ENCODE data around the gene UBL4B. TPM values are rescaled to one million over a fixed set of nuclear protein-coding genes. Genes with fewer than 3 reads are reported as not detected.

The UBL4B gene
- polyA plus RNA-seq, 1 donor (not counting 4 experiments of a cell fraction or from before 2014, with no cell fraction given) = not detected

GRCh38 chr1:110159168-110159567 is 46.9 kb downstream of the UBL4B start:
- H3K27me3 ChIP-seq (ENCODE audit: control insufficient read depth, extremely low read depth, insufficient read depth, low read length) = peaks cover 6% of the 10 kb centered on the region
- dilution Hi-C loops (cut with MboI; ENCODE audit: extremely low pct_ligation_motif_present, low sequenced_read_pairs) = no loop called here
- H3K27ac ChIP-seq (ENCODE audit: control insufficient read depth, insufficient read depth, low read length) = no peak overlapping the region
- H2AFZ ChIP-seq (ENCODE audit: control insufficient read depth, low read length) = no peak overlapping the region
- no peak overlapping the region for H3K4me3 ChIP-seq (ENCODE audit: control insufficient read depth in 2 of 3, extremely low read depth in 1 of 3, insufficient read depth in 2 of 3, low read depth in 1 of 3, low read length in 3 of 3)
- no peaks in the 10 kb centered on the region for H3K79me2 ChIP-seq (ENCODE audit: control insufficient read depth, insufficient read depth, low read length)
- no peaks in the 10 kb centered on the region for H3K9me3 ChIP-seq (ENCODE audit: control insufficient read depth, low read depth, low read length)
- H3K36me3 ChIP-seq (ENCODE audit: control insufficient read depth in 2 of 2, extremely low read depth in 1 of 2, insufficient read depth in 2 of 2, low read length in 2 of 2) = no peaks in the 10 kb centered on the region
- H3K9me1 ChIP-seq (ENCODE audit: control insufficient read depth, extremely low read depth, insufficient read depth, low read length) = no peaks in the 10 kb centered on the region
- no peak overlapping the region for H3K9ac ChIP-seq (ENCODE audit: control insufficient read depth, extremely low read depth, insufficient read depth, low read length)
- no peaks in the 10 kb centered on the region for H4K20me1 ChIP-seq (ENCODE audit: control insufficient read depth, extremely low read depth, insufficient read depth, low read length)
- no peak for FAIRE-seq
- no peak for TF ChIP-seq CTCF (optimal IDR thresholded peaks at IDR 0.05 in 1 of 3, IDR thresholded peaks at IDR 0.05 in 1 of 3, conservative IDR thresholded peaks at IDR 0.05 in 1 of 3; ENCODE audit: extremely low read depth in 1 of 3, insufficient read depth in 2 of 3, low read length in 3 of 3)
- TF ChIP-seq EZH2 (IDR thresholded peaks at IDR 0.05; ENCODE audit: low read length) = no peak
- no peak overlapping the region for H3K4me2 ChIP-seq (ENCODE audit: control insufficient read depth, extremely low read depth, insufficient read depth, low read depth, low read length)
- DNase-seq (ENCODE audit: low read depth, low spot score) = no peak
- no peaks in the 10 kb centered on the region for H3K4me1 ChIP-seq (ENCODE audit: control insufficient read depth, extremely low read depth, insufficient read depth, low read length)

- H3K79me2 ChIP-seq (ENCODE audit: control insufficient read depth, insufficient read depth, low read length) = no peaks in the 10 kb centered on the region
- no peak for FAIRE-seq
These were observed 48.4 kb downstream of the UBL4B start for GRCh38 chr1:110160538-110161100.

More at GRCh38 chr1:110160538-110161100, 48.4 kb downstream of the UBL4B start:
- no peaks in the 10 kb centered on the region for H3K9me3 ChIP-seq (ENCODE audit: control insufficient read depth, low read depth, low read length)
- H3K4me1 ChIP-seq (ENCODE audit: control insufficient read depth, extremely low read depth, insufficient read depth, low read length) = no peaks in the 10 kb centered on the region
- no peak overlapping the region for H3K4me2 ChIP-seq (ENCODE audit: control insufficient read depth, extremely low read depth, insufficient read depth, low read depth, low read length)
- no peak for DNase-seq (ENCODE audit: low read depth, low spot score)
- no peaks in the 10 kb centered on the region for H3K36me3 ChIP-seq (ENCODE audit: control insufficient read depth in 2 of 2, extremely low read depth in 1 of 2, insufficient read depth in 2 of 2, low read length in 2 of 2)
- H3K9me1 ChIP-seq (ENCODE audit: control insufficient read depth, extremely low read depth, insufficient read depth, low read length) = no peaks in the 10 kb centered on the region
- H3K27ac ChIP-seq (ENCODE audit: control insufficient read depth, insufficient read depth, low read length) = no peak overlapping the region
- H3K9ac ChIP-seq (ENCODE audit: control insufficient read depth, extremely low read depth, insufficient read depth, low read length) = no peak overlapping the region
- H4K20me1 ChIP-seq (ENCODE audit: control insufficient read depth, extremely low read depth, insufficient read depth, low read length) = no peaks in the 10 kb centered on the region
- dilution Hi-C loops (cut with MboI; ENCODE audit: extremely low pct_ligation_motif_present, low sequenced_read_pairs) = no loop called here
- no peak overlapping the region for H2AFZ ChIP-seq (ENCODE audit: control insufficient read depth, low read length)
- H3K27me3 ChIP-seq (ENCODE audit: control insufficient read depth, extremely low read depth, insufficient read depth, low read length) = no peaks in the 10 kb centered on the region
- no peak overlapping the region for H3K4me3 ChIP-seq (ENCODE audit: control insufficient read depth in 2 of 3, extremely low read depth in 1 of 3, insufficient read depth in 2 of 3, low read depth in 1 of 3, low read length in 3 of 3)
- no peak for TF ChIP-seq CTCF (optimal IDR thresholded peaks at IDR 0.05 in 1 of 3, IDR thresholded peaks at IDR 0.05 in 1 of 3, conservative IDR thresholded peaks at IDR 0.05 in 1 of 3; ENCODE audit: extremely low read depth in 1 of 3, insufficient read depth in 2 of 3, low read length in 3 of 3)
- no peak for TF ChIP-seq EZH2 (IDR thresholded peaks at IDR 0.05; ENCODE audit: low read length)

All from keratinocyte (primary cell).